Uterus (tissue), 4 donors: ENCODE measurements around the gene IL25. TPM values are rescaled to one million over a fixed set of nuclear protein-coding genes. Genes with fewer than 3 reads are reported as not detected.

Source experiments
- DNase-seq, 2 donors: peaks; one replicate each; pipeline ENCODE4 v3.0.0-alpha.2; 2019 to 2020
- H3K27ac ChIP-seq, 2 donors: fragments of 200-600 bp; sonication (generic); 1 replicate in 1 of 2; 2 replicates in 1 of 2; pipeline ENCODE4 v1.5.1; 2016 to 2018
- H3K27me3 ChIP-seq, 2 donors: fragments of 200-600 bp; sonication (generic); one replicate each; pipeline ENCODE4 v1.5.1; 2018 to 2019; ENCODE audit warnings: control low read depth in 1 of 2
- H3K36me3 ChIP-seq, 2 donors: fragments of 200-600 bp; sonication (generic); one replicate each; pipeline ENCODE4 v1.5.1; 2019; ENCODE audit warnings: control low read depth in 1 of 2
- H3K4me1 ChIP-seq, 2 donors: fragments of 200-600 bp; sonication (generic); one replicate each; pipeline ENCODE4 v1.5.1; 2018 to 2019; ENCODE audit warnings: control low read depth in 1 of 2
- H3K4me3 ChIP-seq, 2 donors: fragments of 200-600 bp; sonication (generic); 1 replicate in 1 of 2; 2 replicates in 1 of 2; pipeline ENCODE4 v1.5.1; 2018 to 2019; ENCODE audit warnings: mild to moderate bottlenecking in 1 of 2
- H3K9me3 ChIP-seq, 2 donors: fragments of 200-600 bp; sonication (generic); one replicate each; pipeline ENCODE4 v1.5.1; 2019; ENCODE audit warnings: control low read depth in 1 of 2
- CTCF ChIP-seq, 4 experiments: fragments of 200-600 bp in 2 of 4; fragments of 450-650 bp in 2 of 4; sonication (generic) in 2 of 4; IDR thresholded peaks; one replicate each; pipeline ENCODE4 v1.5.1; 2016 to 2019; ENCODE audit warnings: antibody characterized with exemption in 4 of 4, mild to moderate bottlenecking in 2 of 4, moderate library complexity in 1 of 4
- POLR2A ChIP-seq, 2 donors: fragments of 450-650 bp; IDR thresholded peaks; one replicate each; pipeline ENCODE4 v1.6.1; 2016; ENCODE audit warnings: antibody characterized with exemption in 2 of 2, mild to moderate bottlenecking in 1 of 2, moderate library complexity in 1 of 2
- intact Hi-C: fragments of 100-400 bp; cut with DNase I; formaldehyde crosslinking; loops from one replicate; pipeline ENCODE4 v1.15.1; 2023; ENCODE audit warnings: low total_unique reads
- total RNA-seq, 4 donors: library from RNA; depleted of rRNA in 3 of 4; stranded (reverse); fragments of >200 nt in 3 of 4; gene quantifications; one replicate each; pipeline versions ENCODE4 v1.1.0 to v1.2.4, GENCODE V29; 2014 to 2023
- donor health status: DM: yes; HTN: yes; CAD: no.

IL25 gene
- total RNA-seq, 4 donors from 2014 or later = not detected

GRCh38 chr14:23326491-23327332, 45.9 kb upstream of the IL25 start:
- H3K27me3 ChIP-seq = no peaks in the 10 kb centered on the region
- no peak for DNase-seq
- no peaks in the 10 kb centered on the region for H3K36me3 ChIP-seq
- TF ChIP-seq POLR2A (IDR thresholded peaks at IDR 0.05) (no peak), CTCF (IDR thresholded peaks at IDR 0.05) (no peak)
- H3K4me1 ChIP-seq = peaks cover 6 to 14% of the 10 kb centered on the region in 2 donors
- H3K27ac ChIP-seq = no peak overlapping the region
- no peak overlapping the region for H3K4me3 ChIP-seq
- H3K9me3 ChIP-seq = no peaks in the 10 kb centered on the region
- intact Hi-C loops = loop anchor here (5.0 kb wide), 1 partner anchor 51 kb away; the partner anchor contains the start of gene CMTM5

GRCh38 chr14:23327947-23328744, 44.5 kb upstream of the IL25 start:
- H3K27me3 ChIP-seq = no peaks in the 10 kb centered on the region
- no peak overlapping the region for H3K27ac ChIP-seq
- H3K4me3 ChIP-seq = no peak overlapping the region
- peaks cover under 1 to 8% of the 10 kb centered on the region in 2 donors for H3K4me1 ChIP-seq
- no peaks in the 10 kb centered on the region for H3K9me3 ChIP-seq
- TF ChIP-seq CTCF (IDR thresholded peaks at IDR 0.05) (peak; percentile 81 to 86 (median 84)), POLR2A (IDR thresholded peaks at IDR 0.05) (no peak)
- peak; percentile 66 to 83 for DNase-seq
- intact Hi-C loops = loop anchor here (5.0 kb wide), 1 partner anchor 49 kb away; the partner anchor contains the start of gene CMTM5
- H3K36me3 ChIP-seq = no peaks in the 10 kb centered on the region

- Histone ChIP-seq H3K27ac (no peak overlapping the region), H3K4me1 (no peaks in the 10 kb centered on the region), H3K36me3 (no peaks in the 10 kb centered on the region), H3K27me3 (no peaks in the 10 kb centered on the region), H3K9me3 (no peaks in the 10 kb centered on the region), H3K4me3 (no peak overlapping the region)
- intact Hi-C loops = no loop called here
- no peak for TF ChIP-seq POLR2A (IDR thresholded peaks at IDR 0.05)
- TF ChIP-seq CTCF (IDR thresholded peaks at IDR 0.05) = no peak
- no peak for DNase-seq
Observed at GRCh38 chr14:23335623-23336022, 37.0 kb upstream of the IL25 start.

- H3K9me3 ChIP-seq = no peaks in the 10 kb centered on the region
- DNase-seq = no peak
- H3K27ac ChIP-seq = no peak overlapping the region
- TF ChIP-seq CTCF (IDR thresholded peaks at IDR 0.05) (no peak), POLR2A (IDR thresholded peaks at IDR 0.05) (no peak)
- H3K36me3 ChIP-seq = no peaks in the 10 kb centered on the region
- no peak overlapping the region for H3K4me3 ChIP-seq
- H3K4me1 ChIP-seq = no peaks in the 10 kb centered on the region
- intact Hi-C loops = no loop called here
- no peaks in the 10 kb centered on the region for H3K27me3 ChIP-seq
Observed at GRCh38 chr14:23339506-23340268, 32.9 kb upstream of the IL25 start.
